CD4-positive, alpha-beta T cell treated with Interleukin-1 beta for 1 hour (primary cell): Measurements from ENCODE around the gene PLPP6.

Experiments
- DNase-seq, 2 donors: peaks; one replicate each; pipeline ENCODE4 v3.0.0-alpha.2; 2020 to 2022

Gene PLPP6

GRCh38 chr9:4662989-4663792, 1.1 kb downstream of the PLPP6 start:
- no peak for DNase-seq

- no peak for DNase-seq
These were observed 1.9 kb downstream of the PLPP6 start for GRCh38 chr9:4663956-4664355.

- DNase-seq = no peak
These were observed 3.3 kb downstream of the PLPP6 start for GRCh38 chr9:4665357-4665756.

- peak; percentile 40 to 41 for DNase-seq
These were observed 4.1 kb downstream of the PLPP6 start, which contains the start of gene SPATA6L for GRCh38 chr9:4666042-4666699. Gene SPATA6L (minus strand): TSS chr9:4666480. CDS start chr9:4666250, 230 bp downstream.

- no peak for DNase-seq
These were observed 5.6 kb downstream of the PLPP6 start for GRCh38 chr9:4667681-4668080.

GRCh38 chr9:4668604-4669003, 6.5 kb downstream of the PLPP6 start:
- DNase-seq = no peak

GRCh38 chr9:4669890-4670289, 7.8 kb downstream of the PLPP6 start:
- DNase-seq = no peak

GRCh38 chr9:4670591-4670990, 8.5 kb downstream of the PLPP6 start:
- no peak for DNase-seq

- no peak for DNase-seq
These were observed 9.6 kb downstream of the PLPP6 start for GRCh38 chr9:4671737-4672136.

GRCh38 chr9:4674783-4675182, 12.7 kb downstream of the PLPP6 start:
- DNase-seq = no peak

GRCh38 chr9:4677392-4677791, 15.3 kb downstream of the PLPP6 start:
- DNase-seq = no peak

- DNase-seq = peak in 1 of 2 donors; percentile 41
These were observed 16.7 kb downstream of the PLPP6 start for GRCh38 chr9:4678679-4679267.

- DNase-seq = peak; percentile 98
These were observed 17.4 kb downstream of the PLPP6 start, which contains the start of gene CDC37L1 for GRCh38 chr9:4679268-4680172. Gene CDC37L1 (plus strand): TSS chr9:4679569. CDS start chr9:4679768, 199 bp downstream.

- no peak for DNase-seq
These were observed 18.1 kb downstream of the PLPP6 start for GRCh38 chr9:4680173-4680525.

GRCh38 chr9:4680750-4681149, 18.7 kb downstream of the PLPP6 start:
- no peak for DNase-seq

GRCh38 chr9:4684820-4685219, 22.7 kb downstream of the PLPP6 start:
- no peak for DNase-seq

GRCh38 chr9:4686112-4686511, 24.0 kb downstream of the PLPP6 start:
- DNase-seq = no peak

- no peak for DNase-seq
These were observed 24.5 kb downstream of the PLPP6 start for GRCh38 chr9:4686584-4686983.

- no peak for DNase-seq
These were observed 26.9 kb downstream of the PLPP6 start for GRCh38 chr9:4689021-4689420.

GRCh38 chr9:4689687-4690104, 27.6 kb downstream of the PLPP6 start:
- DNase-seq = no peak

- no peak for DNase-seq
These were observed 28.1 kb downstream of the PLPP6 start for GRCh38 chr9:4690144-4690543.

- no peak for DNase-seq
These were observed 29.7 kb downstream of the PLPP6 start for GRCh38 chr9:4691795-4692194.

GRCh38 chr9:4700091-4700490, 38.0 kb downstream of the PLPP6 start:
- DNase-seq = no peak
